GM21529 (cell line): ENCODE measurements around the gene JMJD6.

Experiments
- ATAC-seq: cut with Tn5 transposase; IDR thresholded peaks from one replicate; pipeline ENCODE4 v1.9.1; 2021; ENCODE audit not compliant: unreplicated experiment

Gene JMJD6

GRCh38 chr17:76683011-76683755, 43.2 kb downstream of the JMJD6 start:
- no peak for ATAC-seq

DNA sequence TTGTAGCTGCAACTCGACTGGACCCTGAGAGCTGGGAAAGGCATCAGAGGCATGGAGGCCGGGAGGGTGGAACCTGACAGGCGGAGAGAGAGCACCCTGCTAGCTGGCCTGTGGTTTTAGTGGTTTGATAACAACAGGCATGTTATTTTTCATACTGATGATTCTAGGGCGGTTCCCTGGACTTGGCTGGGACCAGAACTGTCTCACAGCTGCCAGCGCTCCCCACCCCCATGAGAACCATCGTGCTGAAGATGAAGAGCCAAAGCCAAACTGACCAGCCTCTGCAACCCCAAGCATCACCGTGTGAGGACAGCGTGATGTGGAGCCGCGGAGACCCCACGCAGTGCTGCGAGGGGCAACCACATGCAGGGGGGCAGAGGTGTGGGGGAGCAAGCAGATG, 44.1 kb downstream of the JMJD6 start:
- no peak for ATAC-seq

DNA sequence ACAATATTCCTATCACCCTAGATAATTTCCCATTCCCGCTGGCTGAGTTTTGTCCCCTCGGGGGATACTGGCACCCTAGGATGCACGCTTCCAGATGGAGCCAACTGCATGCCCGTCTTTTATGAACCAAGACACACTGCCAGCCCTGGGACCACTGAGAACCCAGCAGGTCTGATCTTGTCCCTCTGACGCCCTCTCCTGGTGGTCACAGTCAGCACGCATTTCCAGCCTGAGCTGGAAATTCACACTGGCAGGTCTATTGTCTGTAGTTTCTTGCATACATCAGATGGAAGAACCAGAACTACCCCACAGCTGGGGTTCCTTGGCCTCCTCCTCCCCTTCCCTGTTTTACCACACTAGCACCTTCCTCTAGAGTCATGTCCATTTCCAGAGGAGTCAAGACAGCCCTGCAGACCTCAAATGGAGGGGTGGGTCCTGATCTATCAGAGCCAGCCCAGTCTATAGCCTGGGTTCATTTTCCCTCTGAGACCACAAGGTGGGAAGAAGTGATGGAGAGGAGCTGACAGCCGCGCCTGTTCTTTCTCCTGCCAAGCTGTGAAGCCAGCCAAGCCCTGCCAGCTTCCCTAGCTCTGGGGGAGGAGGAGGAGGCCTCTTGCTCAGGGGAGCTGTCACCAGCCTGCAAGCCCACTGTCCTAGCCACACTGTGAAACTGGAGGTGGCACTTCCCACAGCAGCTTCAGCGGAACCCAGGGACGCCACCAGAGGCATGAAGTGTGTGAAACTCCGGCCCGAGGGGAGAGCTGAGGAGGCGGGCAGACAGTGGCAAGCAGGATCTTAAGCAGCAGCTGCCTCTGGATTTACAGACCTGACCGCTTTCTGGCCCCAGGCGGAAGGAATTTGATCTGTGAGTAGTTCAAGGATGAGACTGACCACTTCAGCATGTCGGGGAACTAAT, 44.9 kb downstream of the JMJD6 start:
- no peak for ATAC-seq

GRCh38 chr17:76679239-76679638, 47.2 kb downstream of the JMJD6 start:
- no peak for ATAC-seq

- ATAC-seq: no peak
Observed at GRCh38 chr17:76678330-76678729, 48.1 kb downstream of the JMJD6 start.

- no peak for ATAC-seq
Observed at GRCh38 chr17:76677406-76677805, 49.0 kb downstream of the JMJD6 start.

DNA sequence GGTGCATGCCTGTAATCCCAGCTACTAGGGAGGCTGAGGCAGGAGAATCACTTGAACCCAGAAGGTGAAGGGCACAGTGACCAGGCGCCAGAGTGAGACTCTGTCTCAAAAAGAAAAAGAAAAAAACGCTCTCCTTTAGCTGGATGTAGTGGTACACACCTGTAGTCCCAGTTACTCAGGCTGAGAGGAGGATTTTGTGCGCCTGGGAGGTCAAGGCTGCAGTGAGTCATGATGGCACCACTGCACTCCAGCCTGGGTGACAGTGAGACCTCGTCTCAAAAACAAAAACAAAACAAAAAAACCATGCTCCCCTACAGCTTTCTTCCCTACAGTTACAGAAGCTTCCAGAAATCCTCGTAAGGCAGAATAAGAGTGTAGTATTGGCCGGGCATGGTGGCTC, 49.8 kb downstream of the JMJD6 start:
- no peak for ATAC-seq

DNA sequence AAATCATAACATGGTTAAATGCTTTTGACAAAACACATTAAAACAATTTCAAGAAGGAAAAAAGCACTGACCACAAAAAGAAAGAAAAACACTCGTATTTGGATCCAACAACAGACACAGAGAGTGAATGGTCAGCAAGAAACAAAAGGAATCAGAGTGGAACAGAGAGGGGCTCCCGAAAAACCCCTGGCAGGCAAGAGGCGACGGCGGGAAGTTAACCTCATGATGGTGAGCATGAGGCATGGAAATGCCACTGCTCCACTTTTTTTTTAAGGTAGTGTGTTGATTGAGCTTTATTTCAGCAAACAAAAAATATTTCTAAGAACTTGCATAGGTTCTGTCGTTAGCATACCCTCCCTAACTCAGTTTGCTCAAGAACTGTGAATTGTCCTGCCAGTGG, 50.8 kb downstream of the JMJD6 start:
- no peak for ATAC-seq

DNA sequence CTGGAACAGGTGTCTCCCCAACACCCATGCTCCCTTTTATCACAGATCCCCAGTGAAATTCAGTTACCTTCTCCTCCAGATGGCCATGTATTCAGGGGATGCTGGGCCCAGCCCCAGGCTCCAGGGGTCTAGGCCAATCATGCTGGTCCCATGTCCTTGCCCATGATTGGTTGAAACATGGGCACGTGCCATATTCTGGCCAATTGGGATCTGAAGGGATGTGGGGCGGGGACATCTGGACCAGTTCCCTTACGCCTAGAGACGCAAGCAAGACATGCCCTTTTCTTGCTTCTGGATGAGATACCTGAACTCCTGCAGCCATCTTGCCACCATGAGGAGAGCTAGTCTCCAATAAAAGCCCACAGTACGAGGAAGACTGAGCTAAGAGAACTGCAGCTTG, 51.8 kb downstream of the JMJD6 start:
- no peak for ATAC-seq

DNA sequence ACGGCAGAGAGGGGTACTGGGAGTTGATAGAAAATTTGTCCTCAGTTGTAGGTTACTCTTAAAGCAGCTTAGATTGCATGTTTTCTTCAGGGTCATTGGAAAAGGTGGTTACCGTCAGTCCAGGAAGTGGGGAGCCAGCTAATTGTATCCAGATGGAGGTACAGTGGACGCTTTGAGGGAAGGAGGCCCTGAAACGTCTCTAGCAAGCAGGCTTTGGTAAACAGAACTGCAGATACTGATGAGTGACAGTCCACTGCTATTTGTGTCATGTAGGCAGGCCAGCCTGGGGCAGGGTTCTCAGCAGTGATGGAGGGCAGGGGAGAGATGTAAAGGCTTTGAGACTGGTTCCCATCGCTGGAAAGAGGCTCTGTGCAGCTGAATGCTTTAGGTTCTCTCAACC, 52.7 kb downstream of the JMJD6 start:
- ATAC-seq: no peak

DNA sequence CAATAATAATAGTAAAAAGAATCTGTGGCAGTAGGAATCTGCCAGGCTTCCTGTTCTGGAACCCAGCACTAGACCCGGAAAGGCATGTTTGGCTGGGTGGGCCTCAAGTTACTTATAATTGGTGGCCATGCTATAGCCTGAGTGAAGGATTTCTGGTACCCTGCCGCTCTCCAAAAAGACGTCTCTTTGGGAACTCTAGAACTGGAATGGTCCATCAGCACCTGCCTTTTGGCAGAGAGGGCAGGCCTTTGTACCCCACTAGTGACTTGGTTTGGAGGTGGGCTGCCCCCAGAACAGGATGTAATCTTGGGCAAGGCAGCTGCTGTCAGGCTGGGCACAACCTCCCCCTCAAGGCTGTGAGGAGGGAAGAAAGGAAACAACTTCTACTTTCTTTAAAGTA, 53.5 kb downstream of the JMJD6 start:
- ATAC-seq: no peak

- ATAC-seq: no peak
Observed at GRCh38 chr17:76672270-76672851, 54.0 kb downstream of the JMJD6 start.

DNA sequence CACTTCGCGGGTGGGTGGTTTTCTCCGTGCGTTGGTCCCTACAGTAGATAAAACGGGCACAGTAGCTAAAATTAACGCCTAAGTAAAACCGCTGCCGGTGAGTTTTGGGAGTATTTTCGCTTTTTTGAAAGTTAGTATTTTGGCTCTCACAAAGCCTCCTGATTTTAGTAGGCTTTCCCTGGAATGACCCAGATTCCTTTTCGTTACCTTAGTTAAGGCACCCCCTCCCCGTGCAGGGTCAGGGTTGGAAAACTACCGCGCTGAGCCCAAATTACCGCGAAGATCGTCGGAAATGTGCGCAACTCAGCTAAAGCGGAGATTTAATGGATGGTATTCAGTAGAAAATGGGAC, 54.5 kb downstream of the JMJD6 start:
- peak; percentile 9 for ATAC-seq

- peak; percentile 99 for ATAC-seq
Observed at GRCh38 chr17:76671123-76671911, 55.1 kb downstream of the JMJD6 start.

DNA sequence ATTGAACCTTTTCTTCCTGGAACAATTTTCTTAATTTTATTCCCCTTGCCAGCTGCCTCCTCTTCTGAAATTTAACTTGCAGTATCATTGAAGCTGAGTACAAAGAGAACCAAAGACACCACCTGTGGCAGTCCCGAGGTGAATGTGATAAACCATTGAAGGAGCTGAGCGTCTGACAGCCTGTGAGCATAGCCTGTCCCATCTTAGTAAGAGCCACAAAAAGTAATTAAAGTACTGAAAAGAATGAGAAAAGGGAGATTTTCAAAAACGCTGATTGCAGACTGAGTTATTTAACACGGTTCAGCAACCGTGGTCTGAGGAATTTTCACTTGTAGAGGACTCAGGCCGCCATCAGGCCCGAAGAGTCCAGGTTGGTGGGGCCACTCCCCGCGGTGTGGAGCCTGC, 55.7 kb downstream of the JMJD6 start:
- ATAC-seq: no peak

GRCh38 chr17:76670020-76670717, 56.2 kb downstream of the JMJD6 start:
- no peak for ATAC-seq
